OCI-LY1 (cell line): ENCODE results near the gene HMX1.

Source experiments
- H2AFZ ChIP-seq: fragments of 200-600 bp; sonication (generic), shearing (Covaris generic); 2 replicates; pipeline ENCODE4 v1.6.0; 2014; ENCODE audit warnings: antibody characterized with exemption, mild to moderate bottlenecking, low read length
- H3F3A ChIP-seq: fragments of 200-600 bp; sonication (generic), shearing (Covaris generic); 2 replicates; pipeline ENCODE4 v1.6.0; 2014; ENCODE audit warnings: mild to moderate bottlenecking, antibody characterized with exemption, low read length, moderate library complexity; ENCODE audit not compliant: insufficient read depth
- H3K27ac ChIP-seq: fragments of 200-600 bp; sonication (generic); 2 replicates; pipeline ENCODE4 v1.5.1; 2014; ENCODE audit warnings: low read length, mixed run types, mild to moderate bottlenecking, low read depth; ENCODE audit not compliant: poor library complexity, severe bottlenecking
- H3K27me3 ChIP-seq: fragments of 200-600 bp; sonication (generic); 2 replicates; pipeline ENCODE4 v1.6.0; 2014; ENCODE audit warnings: antibody characterized with exemption, mild to moderate bottlenecking, low read length, moderate library complexity; ENCODE audit not compliant: insufficient read depth
- H3K36me3 ChIP-seq: fragments of 200-600 bp; sonication (generic); 2 replicates; pipeline ENCODE4 v1.6.1; 2014; ENCODE audit warnings: mild to moderate bottlenecking, antibody characterized with exemption, low read length, moderate library complexity, mixed read lengths; ENCODE audit not compliant: insufficient read depth
- H3K4me1 ChIP-seq: fragments of 200-600 bp; sonication (generic); 2 replicates; pipeline ENCODE4 v1.5.1; 2014; ENCODE audit warnings: mild to moderate bottlenecking, low read length, moderate library complexity; ENCODE audit not compliant: insufficient read depth, severe bottlenecking
- H3K4me2 ChIP-seq: fragments of 200-600 bp; sonication (generic), shearing (Covaris generic); 2 replicates; pipeline ENCODE4 v1.6.1; 2014; ENCODE audit warnings: low read length
- H3K4me3 ChIP-seq: fragments of 200-600 bp; sonication (generic); 2 replicates; pipeline ENCODE4 v1.5.1; 2014; ENCODE audit warnings: low read length, low read depth, mild to moderate bottlenecking, mixed read lengths; ENCODE audit not compliant: poor library complexity, severe bottlenecking
- H3K79me2 ChIP-seq: fragments of 200-600 bp; shearing (Covaris generic); 2 replicates; pipeline ENCODE4 v1.6.1; 2016; ENCODE audit warnings: mixed run types, low read length, mixed read lengths; ENCODE audit not compliant: insufficient read depth
- H3K9ac ChIP-seq: fragments of 200-600 bp; sonication (generic), shearing (Covaris generic); 2 replicates; pipeline ENCODE4 v1.6.1; 2014; ENCODE audit warnings: mild to moderate bottlenecking, low read length, mixed read lengths
- H3K9me2 ChIP-seq: fragments of 200-600 bp; sonication (generic), shearing (Covaris generic); 2 replicates; pipeline ENCODE4 v1.6.1; 2014; ENCODE audit warnings: low read depth, mild to moderate bottlenecking, low read length, mixed read lengths
- H3K9me3 ChIP-seq: fragments of 200-600 bp; shearing (Covaris generic); 2 replicates; pipeline ENCODE4 v1.6.1; 2014; ENCODE audit warnings: low read length, mixed read lengths
- H4K20me1 ChIP-seq: fragments of 200-600 bp; sonication (generic), shearing (Covaris generic); 2 replicates; pipeline ENCODE4 v1.6.0; 2016; ENCODE audit warnings: mild to moderate bottlenecking, low read length; ENCODE audit not compliant: insufficient read depth
- EZH2 ChIP-seq: fragments of 200-600 bp; sonication (generic), shearing (Covaris generic); IDR thresholded peaks from 2 replicates; pipeline ENCODE4 v1.8.0; 2017; ENCODE audit warnings: borderline replicate concordance, mixed run types, mild to moderate bottlenecking, antibody characterized with exemption, low read length, moderate library complexity, mixed read lengths
- TF ChIP-seq, protein P1 (sequence below): fragments of 200-600 bp; sonication (generic), shearing (Covaris generic); IDR thresholded peaks from 2 replicates; pipeline ENCODE4 v1.5.1; 2017; ENCODE audit warnings: mild to moderate bottlenecking, antibody characterized with exemption, low read length, moderate library complexity, mixed read lengths

Gene HMX1

DNA sequence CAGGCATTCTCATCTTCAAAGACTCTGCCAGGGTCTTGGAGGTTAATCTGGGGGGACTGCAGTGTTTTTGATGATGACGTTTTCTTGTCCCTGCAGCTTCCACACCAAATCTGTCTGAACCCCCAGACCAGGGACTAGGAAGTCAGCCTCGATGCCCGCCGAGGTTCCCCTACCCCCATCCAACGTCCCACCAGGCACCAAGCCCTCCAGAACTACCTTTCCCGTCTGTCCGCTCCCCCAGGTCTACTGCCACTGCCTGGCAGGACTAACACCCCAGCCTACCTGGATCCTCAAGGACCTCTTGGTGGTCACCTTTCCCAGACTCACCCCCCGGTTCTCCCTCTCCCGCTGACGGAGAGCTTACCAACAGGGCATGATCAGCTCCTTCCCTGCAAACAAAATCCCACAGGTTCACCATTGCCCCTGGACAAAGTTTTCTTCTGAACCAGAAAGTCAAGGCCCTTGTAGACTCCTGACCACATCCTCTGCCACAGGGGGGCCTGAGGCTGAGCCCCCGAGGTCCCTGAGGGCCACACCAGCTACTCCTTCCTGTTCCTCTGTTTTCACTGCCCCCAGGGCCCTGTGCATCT, 40.9 kb downstream of the HMX1 start:
- H3K9me3 ChIP-seq = no peaks in the 10 kb centered on the region
- no peak overlapping the region for H3K9ac ChIP-seq
- no peak overlapping the region for H3K27ac ChIP-seq
- H4K20me1 ChIP-seq = no peaks in the 10 kb centered on the region
- no peaks in the 10 kb centered on the region for H3K9me2 ChIP-seq
- no peak overlapping the region for H3K4me3 ChIP-seq
- TF ChIP-seq, protein P1, sequence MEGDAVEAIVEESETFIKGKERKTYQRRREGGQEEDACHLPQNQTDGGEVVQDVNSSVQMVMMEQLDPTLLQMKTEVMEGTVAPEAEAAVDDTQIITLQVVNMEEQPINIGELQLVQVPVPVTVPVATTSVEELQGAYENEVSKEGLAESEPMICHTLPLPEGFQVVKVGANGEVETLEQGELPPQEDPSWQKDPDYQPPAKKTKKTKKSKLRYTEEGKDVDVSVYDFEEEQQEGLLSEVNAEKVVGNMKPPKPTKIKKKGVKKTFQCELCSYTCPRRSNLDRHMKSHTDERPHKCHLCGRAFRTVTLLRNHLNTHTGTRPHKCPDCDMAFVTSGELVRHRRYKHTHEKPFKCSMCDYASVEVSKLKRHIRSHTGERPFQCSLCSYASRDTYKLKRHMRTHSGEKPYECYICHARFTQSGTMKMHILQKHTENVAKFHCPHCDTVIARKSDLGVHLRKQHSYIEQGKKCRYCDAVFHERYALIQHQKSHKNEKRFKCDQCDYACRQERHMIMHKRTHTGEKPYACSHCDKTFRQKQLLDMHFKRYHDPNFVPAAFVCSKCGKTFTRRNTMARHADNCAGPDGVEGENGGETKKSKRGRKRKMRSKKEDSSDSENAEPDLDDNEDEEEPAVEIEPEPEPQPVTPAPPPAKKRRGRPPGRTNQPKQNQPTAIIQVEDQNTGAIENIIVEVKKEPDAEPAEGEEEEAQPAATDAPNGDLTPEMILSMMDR = no peak
- no peak for TF ChIP-seq EZH2
- no peaks in the 10 kb centered on the region for H3K27me3 ChIP-seq
- H2AFZ ChIP-seq = no peak overlapping the region
- no peaks in the 10 kb centered on the region for H3F3A ChIP-seq
- no peaks in the 10 kb centered on the region for H3K4me1 ChIP-seq
- H3K36me3 ChIP-seq = no peaks in the 10 kb centered on the region
- no peak overlapping the region for H3K4me2 ChIP-seq
- no peaks in the 10 kb centered on the region for H3K79me2 ChIP-seq

DNA sequence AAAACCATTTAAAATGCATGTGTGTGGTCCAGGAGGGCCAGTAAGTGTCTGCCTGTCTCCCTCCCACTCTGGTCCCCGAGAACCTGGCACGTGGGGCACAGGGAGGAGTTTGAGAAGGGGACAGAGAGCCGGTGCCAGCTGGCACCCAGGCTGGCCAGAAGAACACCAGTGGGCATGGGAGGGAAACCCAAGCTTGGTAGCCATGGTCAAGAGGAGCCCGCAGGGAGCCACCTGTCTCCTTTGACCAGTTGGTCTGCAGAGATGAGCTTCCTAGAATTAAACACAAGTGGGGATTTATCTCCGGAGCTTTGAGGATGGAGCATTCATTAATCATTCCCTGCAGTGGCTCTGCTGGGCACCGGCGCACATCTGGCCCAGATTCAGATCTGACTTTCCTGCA, 41.6 kb downstream of the HMX1 start:
- Histone ChIP-seq H3K27ac (no peak overlapping the region), H3K9me2 (no peaks in the 10 kb centered on the region), H3K79me2 (no peaks in the 10 kb centered on the region), H3K27me3 (no peaks in the 10 kb centered on the region), H3K4me3 (no peak overlapping the region), H2AFZ (no peak overlapping the region), H3F3A (no peaks in the 10 kb centered on the region), H4K20me1 (no peaks in the 10 kb centered on the region), H3K9me3 (no peaks in the 10 kb centered on the region), H3K4me2 (no peak overlapping the region), H3K36me3 (no peaks in the 10 kb centered on the region), H3K9ac (no peak overlapping the region), H3K4me1 (no peaks in the 10 kb centered on the region)
- TF ChIP-seq, protein P1 = no peak
- no peak for TF ChIP-seq EZH2

DNA sequence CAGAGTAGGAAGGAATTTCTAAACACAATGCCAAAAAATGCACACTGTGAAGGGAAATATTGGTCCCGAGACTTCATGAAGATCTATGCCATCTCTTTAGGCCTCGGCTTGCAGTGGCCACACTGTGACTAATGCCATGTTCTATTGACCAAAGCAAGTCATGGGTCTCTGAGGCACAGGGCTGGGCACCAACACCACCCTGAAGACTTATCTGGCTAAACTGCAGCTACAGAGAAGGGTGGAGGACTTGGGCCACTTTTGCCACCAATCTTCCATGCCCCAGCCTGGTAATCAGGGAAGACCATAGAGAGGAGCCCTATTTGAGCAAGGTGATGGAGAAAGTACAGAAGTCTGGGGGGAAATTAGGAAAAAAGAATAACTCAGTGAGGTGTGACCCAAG, 42.1 kb downstream of the HMX1 start:
- H3K4me1 ChIP-seq = no peaks in the 10 kb centered on the region
- TF ChIP-seq EZH2 = no peak
- TF ChIP-seq, protein P1 = no peak

More for the DNA sequence above, 42.1 kb downstream of the HMX1 start:
- Histone ChIP-seq H3K27ac (no peak overlapping the region), H3K9me3 (no peaks in the 10 kb centered on the region), H3K4me3 (no peak overlapping the region), H3K79me2 (no peaks in the 10 kb centered on the region), H3F3A (no peaks in the 10 kb centered on the region), H3K9me2 (no peaks in the 10 kb centered on the region), H2AFZ (no peak overlapping the region), H3K36me3 (no peaks in the 10 kb centered on the region), H3K9ac (no peak overlapping the region), H4K20me1 (no peaks in the 10 kb centered on the region), H3K4me2 (no peak overlapping the region), H3K27me3 (no peaks in the 10 kb centered on the region)
